Measurements from ENCODE around the gene MICALL1.

MICALL1 gene

DNA sequence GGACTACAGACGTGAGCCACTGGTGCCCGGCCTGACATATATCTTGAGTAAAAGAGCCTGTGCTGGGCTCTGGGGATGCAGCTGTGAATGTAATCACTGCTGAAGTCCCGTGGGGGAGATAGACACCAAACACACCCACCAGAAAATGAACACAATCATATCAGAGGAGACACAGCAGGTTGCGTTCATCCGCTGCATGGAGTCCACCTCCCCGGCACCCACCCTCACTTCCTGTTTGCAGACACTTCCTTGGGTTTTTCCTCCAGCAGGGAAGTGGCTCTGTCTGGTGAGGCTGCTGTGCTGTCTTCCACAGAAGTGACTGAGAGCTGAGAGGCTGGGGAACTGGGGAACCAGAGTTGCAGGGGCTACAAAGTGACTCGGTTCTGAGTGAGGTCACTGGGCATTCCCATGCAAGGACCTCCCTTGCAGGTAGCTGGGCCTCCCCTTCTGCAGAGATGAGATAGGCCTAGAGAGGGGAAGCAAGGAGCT is 7.2 kb downstream of the MICALL1 start:
- DNase-seq (ENCODE audit: low read depth): no peak
- in situ Hi-C loops (cut with HindIII; ENCODE audit: low sequenced_read_pairs): no loop called here
- TF ChIP-seq CTCF (IDR thresholded peaks at IDR 0.05; ENCODE audit: low read depth, low read length, missing control alignments): no peak
- H3K4me3 ChIP-seq (ENCODE audit: low read depth, low read length): no peak overlapping the region

- no peak overlapping the region for H3K4me3 ChIP-seq (ENCODE audit: low read depth, low read length)
- no peak for TF ChIP-seq CTCF (IDR thresholded peaks at IDR 0.05; ENCODE audit: low read depth, low read length, missing control alignments)
- no peak for DNase-seq (ENCODE audit: low read depth)
- in situ Hi-C loops (cut with HindIII; ENCODE audit: low sequenced_read_pairs): no loop called here
Measured at GRCh38 chr22:37916311-37916710, 10.2 kb downstream of the MICALL1 start.

DNA sequence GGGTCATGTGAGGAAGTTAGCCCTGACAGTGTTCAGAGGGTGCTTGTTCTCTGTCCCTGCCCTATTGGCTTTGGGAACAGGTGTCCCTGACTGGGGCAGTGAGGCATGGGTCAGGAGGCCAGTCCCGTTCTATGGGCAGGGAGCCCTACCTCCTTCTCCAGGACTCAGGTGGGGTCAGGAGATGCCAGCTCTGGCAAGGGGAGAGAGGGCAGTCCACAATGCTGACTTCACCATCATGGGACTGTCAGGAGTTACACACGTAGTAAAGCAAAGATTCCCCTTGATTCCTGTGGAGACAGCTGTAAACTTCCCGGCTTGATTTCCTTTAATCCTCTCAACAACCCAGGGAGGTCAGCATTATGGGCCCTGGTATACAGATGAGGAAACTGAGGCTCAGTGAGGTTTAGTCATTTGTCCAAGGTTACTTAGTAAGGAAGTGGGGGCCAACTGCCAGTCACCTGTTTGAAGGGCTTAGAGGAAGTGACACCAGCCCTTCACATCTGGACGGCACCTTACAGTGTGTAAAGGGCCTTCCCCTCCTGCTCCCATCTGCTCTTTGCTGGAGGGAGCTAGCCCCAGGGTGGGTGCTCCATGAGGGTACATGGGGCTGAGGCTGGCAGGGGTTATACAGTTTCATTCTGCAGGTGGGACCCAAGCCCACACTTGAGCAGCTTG is 11.9 kb downstream of the MICALL1 start:
- H3K4me3 ChIP-seq (ENCODE audit: low read depth, low read length): no peak overlapping the region
- in situ Hi-C loops (cut with HindIII; ENCODE audit: low sequenced_read_pairs): no loop called here
- DNase-seq (ENCODE audit: low read depth): no peak
- no peak for TF ChIP-seq CTCF (IDR thresholded peaks at IDR 0.05; ENCODE audit: low read depth, low read length, missing control alignments)

GRCh38 chr22:37918580-37919270 is 12.6 kb downstream of the MICALL1 start:
- in situ Hi-C loops (cut with HindIII; ENCODE audit: low sequenced_read_pairs): no loop called here
- H3K4me3 ChIP-seq (ENCODE audit: low read depth, low read length): no peak overlapping the region
- no peak for TF ChIP-seq CTCF (IDR thresholded peaks at IDR 0.05; ENCODE audit: low read depth, low read length, missing control alignments)
- no peak for DNase-seq (ENCODE audit: low read depth)

GRCh38 chr22:37920126-37920525 is 14.0 kb downstream of the MICALL1 start:
- H3K4me3 ChIP-seq (ENCODE audit: low read depth, low read length): no peak overlapping the region
- in situ Hi-C loops (cut with HindIII; ENCODE audit: low sequenced_read_pairs): no loop called here
- no peak for DNase-seq (ENCODE audit: low read depth)
- TF ChIP-seq CTCF (IDR thresholded peaks at IDR 0.05; ENCODE audit: low read depth, low read length, missing control alignments): no peak

DNA sequence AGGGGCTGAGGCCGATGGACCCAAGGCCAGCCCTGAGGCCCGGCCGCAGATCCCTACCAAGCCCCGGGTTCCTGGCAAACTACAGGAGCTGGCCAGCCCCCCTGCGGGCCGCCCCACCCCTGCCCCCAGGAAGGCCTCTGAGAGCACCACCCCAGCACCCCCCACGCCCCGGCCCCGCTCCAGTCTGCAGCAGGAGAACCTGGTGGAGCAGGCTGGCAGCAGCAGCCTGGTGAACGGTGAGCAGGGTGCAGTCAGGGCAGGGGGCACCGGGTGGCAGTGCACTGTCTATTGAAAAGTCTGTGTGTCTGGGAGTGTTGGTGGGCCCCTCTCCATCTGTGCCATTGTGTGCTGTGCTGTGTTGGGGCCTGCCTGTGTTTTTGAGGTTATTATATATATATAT is 16.1 kb downstream of the MICALL1 start:
- no peak for DNase-seq (ENCODE audit: low read depth)
- in situ Hi-C loops (cut with HindIII; ENCODE audit: low sequenced_read_pairs): no loop called here
- H3K4me3 ChIP-seq (ENCODE audit: low read depth, low read length): no peak overlapping the region
- no peak for TF ChIP-seq CTCF (IDR thresholded peaks at IDR 0.05; ENCODE audit: low read depth, low read length, missing control alignments)
